ENCODE measurements around the gene KIDINS220.

Gene KIDINS220

DNA sequence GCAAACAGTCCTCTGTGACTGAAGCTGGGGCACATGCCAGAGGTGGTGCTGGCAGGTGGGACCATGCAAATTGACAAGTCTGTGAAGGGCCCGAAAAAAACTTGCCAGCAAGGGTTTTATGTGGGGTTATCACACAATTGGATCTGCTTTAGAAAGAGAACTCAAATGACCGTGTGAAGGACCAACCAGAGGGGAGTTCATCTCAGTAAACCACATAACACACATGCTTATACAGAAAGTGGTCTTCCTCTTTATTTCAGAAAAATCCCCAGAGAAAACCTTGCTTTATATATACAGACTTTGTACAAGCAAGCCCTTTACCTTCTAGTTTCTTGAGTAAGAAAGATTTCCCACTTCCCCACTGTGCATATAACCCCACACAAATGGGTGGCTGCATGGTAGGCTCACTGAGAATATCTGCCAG, 46.7 kb downstream of the KIDINS220 start:
- Histone ChIP-seq H3K18ac (ENCODE audit: low read length) (no peak overlapping the region), H4K8ac (ENCODE audit: low read depth, low read length) (no peak overlapping the region), H3K36me3 (ENCODE audit: control insufficient read depth in 1 of 2, insufficient read depth in 2 of 2, low read length in 2 of 2) (peaks cover 6 to 13% of the 10 kb centered on the region in 2 experiments), H2AFZ (ENCODE audit: insufficient read depth, low read length, poor library complexity) (no peak overlapping the region), H3K23ac (ENCODE audit: low read length) (no peak overlapping the region), H3K9ac (ENCODE audit: low read length) (no peak overlapping the region), H4K91ac (ENCODE audit: low read depth, low read length) (no peak overlapping the region), H4K12ac (ENCODE audit: low read depth, low read length) (no peak overlapping the region), H3K9me3 (ENCODE audit: insufficient read depth, low read depth, low read length) (no peaks in the 10 kb centered on the region), H3K4me2 (ENCODE audit: low read length) (no peak overlapping the region), H2BK12ac (ENCODE audit: low read length) (no peak overlapping the region), H3K79me1 (ENCODE audit: low read length) (no peaks in the 10 kb centered on the region), H3K4me3 (ENCODE audit: low read depth, low read length) (no peak overlapping the region), H3K4me1 (ENCODE audit: control insufficient read depth in 1 of 2, insufficient read depth in 2 of 2, low read length in 2 of 2) (no peaks in the 10 kb centered on the region), H2BK120ac (ENCODE audit: insufficient read depth, low read length, poor library complexity) (no peak overlapping the region), H2AK5ac (ENCODE audit: low read length) (no peak overlapping the region), H3K4ac (ENCODE audit: low read depth, low read length) (no peak overlapping the region), H3K27me3 (ENCODE audit: insufficient read depth, low read length) (no peaks in the 10 kb centered on the region), H3K14ac (ENCODE audit: low read length) (no peak overlapping the region), H3K27ac (ENCODE audit: low read depth, low read length) (no peak overlapping the region), H2BK5ac (ENCODE audit: low read depth, low read length, poor library complexity) (no peak overlapping the region), H3K79me2 (ENCODE audit: control insufficient read depth, insufficient read depth, low read length, poor library complexity) (no peaks in the 10 kb centered on the region)
- DNase-seq, result no peak
- no CpG with 5 or more reads among the region's 2 CpGs for WGBS (ENCODE audit: extremely low coverage, insufficient coverage, insufficient read length)

DNA sequence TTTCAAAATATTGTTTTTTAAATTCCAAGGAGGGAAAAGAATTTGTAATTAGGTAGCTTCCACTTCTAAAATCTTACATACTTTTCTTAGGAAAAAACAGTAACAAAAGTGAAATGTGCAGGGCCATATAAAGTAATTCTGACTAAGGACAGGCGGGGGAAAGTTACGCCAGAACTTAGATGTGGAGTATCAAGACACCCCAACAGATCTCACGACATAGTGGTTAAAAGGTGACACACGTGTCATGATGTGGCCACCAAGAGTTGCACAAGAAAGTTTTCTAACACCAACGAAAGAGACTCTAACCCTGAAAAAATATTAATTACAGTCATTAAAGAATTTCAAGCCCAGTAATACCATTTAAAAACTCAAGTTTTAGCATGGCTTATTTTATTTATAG, 51.0 kb downstream of the KIDINS220 start:
- H3K23ac ChIP-seq (ENCODE audit: low read length), result no peak overlapping the region

DNA sequence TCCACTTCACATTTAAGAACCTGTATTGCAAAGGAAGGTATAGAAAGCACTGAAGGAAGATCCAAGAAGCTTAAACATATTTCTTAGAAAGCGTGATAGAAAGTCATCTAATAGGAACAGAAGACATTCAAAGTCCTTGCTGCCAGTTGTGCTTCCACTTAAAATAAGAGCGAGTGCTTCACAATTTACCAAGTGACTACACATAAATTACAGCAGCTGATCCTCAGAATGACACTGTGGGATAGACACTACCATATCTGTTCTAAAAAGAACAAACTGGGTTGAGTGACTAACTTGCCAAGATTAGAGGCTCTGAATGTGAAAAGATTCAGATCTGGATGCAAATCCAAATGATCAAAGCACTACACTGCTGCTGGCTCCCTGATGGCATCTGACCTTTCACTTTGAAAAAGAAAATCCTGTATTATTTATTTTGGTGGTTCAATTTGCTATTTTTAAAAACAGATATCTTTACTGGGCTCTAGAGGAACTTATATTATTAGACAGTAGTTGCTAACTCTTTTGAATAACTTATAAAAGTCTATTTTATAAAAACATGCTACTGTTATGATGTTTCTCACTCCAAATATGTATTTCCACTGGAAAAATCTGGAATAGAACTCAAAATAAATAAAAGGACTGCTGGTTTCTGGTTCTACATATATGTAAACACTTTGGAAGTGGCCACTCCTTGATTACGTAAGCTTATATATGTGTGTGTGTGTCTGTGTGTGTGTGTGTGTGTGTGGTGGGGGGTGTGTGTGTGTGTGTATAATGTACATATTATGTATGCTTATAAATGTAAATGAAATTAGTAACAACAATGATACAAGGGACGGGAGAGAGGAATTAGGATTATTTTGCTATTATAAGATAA, 57.4 kb downstream of the KIDINS220 start:
- H2BK120ac ChIP-seq (ENCODE audit: insufficient read depth, low read length, poor library complexity), result no peak overlapping the region
- H3K23ac ChIP-seq (ENCODE audit: low read length), result no peak overlapping the region
- no CpG with 5 or more reads among the region's 4 CpGs for WGBS (ENCODE audit: extremely low coverage, insufficient coverage, insufficient read length)
- no peak overlapping the region for H2BK12ac ChIP-seq (ENCODE audit: low read length)
- H3K9ac ChIP-seq (ENCODE audit: low read length), result no peak overlapping the region
- no peaks in the 10 kb centered on the region for H3K9me3 ChIP-seq (ENCODE audit: insufficient read depth, low read depth, low read length)
- no peaks in the 10 kb centered on the region for H3K79me2 ChIP-seq (ENCODE audit: control insufficient read depth, insufficient read depth, low read length, poor library complexity)
- no peaks in the 10 kb centered on the region for H3K79me1 ChIP-seq (ENCODE audit: low read length)
- DNase-seq, result no peak
- H4K8ac ChIP-seq (ENCODE audit: low read depth, low read length), result no peak overlapping the region
- no peak overlapping the region for H3K4me2 ChIP-seq (ENCODE audit: low read length)
- H2AFZ ChIP-seq (ENCODE audit: insufficient read depth, low read length, poor library complexity), result no peak overlapping the region
- no peak overlapping the region for H3K4me3 ChIP-seq (ENCODE audit: low read depth, low read length)
- H2AK5ac ChIP-seq (ENCODE audit: low read length), result no peak overlapping the region
- no peaks in the 10 kb centered on the region for H3K27me3 ChIP-seq (ENCODE audit: insufficient read depth, low read length)
- no peak overlapping the region for H3K27ac ChIP-seq (ENCODE audit: low read depth, low read length)
- no peak overlapping the region for H3K4ac ChIP-seq (ENCODE audit: low read depth, low read length)
- H4K91ac ChIP-seq (ENCODE audit: low read depth, low read length), result no peak overlapping the region
- H2BK5ac ChIP-seq (ENCODE audit: low read depth, low read length, poor library complexity), result no peak overlapping the region
- H3K4me1 ChIP-seq (ENCODE audit: control insufficient read depth in 1 of 2, insufficient read depth in 2 of 2, low read length in 2 of 2), result no peaks in the 10 kb centered on the region
- no peak overlapping the region for H4K12ac ChIP-seq (ENCODE audit: low read depth, low read length)
- H3K18ac ChIP-seq (ENCODE audit: low read length), result no peak overlapping the region
- H3K14ac ChIP-seq (ENCODE audit: low read length), result no peak overlapping the region
- peaks cover 4 to 12% of the 10 kb centered on the region in 2 experiments for H3K36me3 ChIP-seq (ENCODE audit: control insufficient read depth in 1 of 2, insufficient read depth in 2 of 2, low read length in 2 of 2)

More for the DNA sequence above, 51.0 kb downstream of the KIDINS220 start:
- Histone ChIP-seq H3K27ac (ENCODE audit: low read depth, low read length) (no peak overlapping the region), H3K4me3 (ENCODE audit: low read depth, low read length) (no peak overlapping the region), H2BK5ac (ENCODE audit: low read depth, low read length, poor library complexity) (no peak overlapping the region), H3K36me3 (ENCODE audit: control insufficient read depth in 1 of 2, insufficient read depth in 2 of 2, low read length in 2 of 2) (peaks cover 7 to 8% of the 10 kb centered on the region in 2 experiments), H3K4ac (ENCODE audit: low read depth, low read length) (no peak overlapping the region), H3K4me1 (ENCODE audit: control insufficient read depth in 1 of 2, insufficient read depth in 2 of 2, low read length in 2 of 2) (no peaks in the 10 kb centered on the region), H3K14ac (ENCODE audit: low read length) (no peak overlapping the region), H4K8ac (ENCODE audit: low read depth, low read length) (no peak overlapping the region), H2BK120ac (ENCODE audit: insufficient read depth, low read length, poor library complexity) (no peak overlapping the region), H3K4me2 (ENCODE audit: low read length) (no peak overlapping the region), H3K27me3 (ENCODE audit: insufficient read depth, low read length) (no peaks in the 10 kb centered on the region), H2AK5ac (ENCODE audit: low read length) (no peak overlapping the region), H3K9me3 (ENCODE audit: insufficient read depth, low read depth, low read length) (no peaks in the 10 kb centered on the region), H4K12ac (ENCODE audit: low read depth, low read length) (no peak overlapping the region), H4K91ac (ENCODE audit: low read depth, low read length) (no peak overlapping the region), H3K18ac (ENCODE audit: low read length) (no peak overlapping the region), H2BK12ac (ENCODE audit: low read length) (no peak overlapping the region), H2AFZ (ENCODE audit: insufficient read depth, low read length, poor library complexity) (no peak overlapping the region), H3K79me2 (ENCODE audit: control insufficient read depth, insufficient read depth, low read length, poor library complexity) (no peaks in the 10 kb centered on the region), H3K9ac (ENCODE audit: low read length) (no peak overlapping the region), H3K79me1 (ENCODE audit: low read length) (no peaks in the 10 kb centered on the region)
- WGBS (ENCODE audit: extremely low coverage, insufficient coverage, insufficient read length), result no CpG with 5 or more reads among the region's 5 CpGs
- no peak for DNase-seq

DNA sequence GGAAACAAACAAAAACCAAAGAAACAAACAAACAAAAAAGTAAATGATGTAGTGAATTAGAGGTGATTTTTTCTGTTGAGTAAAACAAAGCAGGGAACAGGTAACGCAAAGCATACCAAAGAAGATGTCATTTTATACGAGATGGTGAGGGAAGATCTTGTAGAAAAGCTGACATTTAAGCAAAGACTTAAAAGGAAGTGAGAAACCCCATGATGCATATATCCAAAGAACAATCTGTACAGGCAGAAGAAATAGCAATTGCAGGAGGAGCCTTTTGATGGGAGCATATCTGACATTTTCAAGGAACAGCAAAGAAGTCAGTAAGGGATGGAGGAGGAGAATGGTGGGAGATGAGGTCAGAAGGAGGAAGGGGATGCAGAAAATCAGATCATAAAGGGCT, 63.0 kb downstream of the KIDINS220 start:
- Histone ChIP-seq H4K91ac (ENCODE audit: low read depth, low read length) (no peak overlapping the region), H2BK5ac (ENCODE audit: low read depth, low read length, poor library complexity) (no peak overlapping the region), H3K27me3 (ENCODE audit: insufficient read depth, low read length) (no peaks in the 10 kb centered on the region), H3K79me2 (ENCODE audit: control insufficient read depth, insufficient read depth, low read length, poor library complexity) (no peaks in the 10 kb centered on the region), H3K4me2 (ENCODE audit: low read length) (no peak overlapping the region), H2AK5ac (ENCODE audit: low read length) (no peak overlapping the region), H2AFZ (ENCODE audit: insufficient read depth, low read length, poor library complexity) (no peak overlapping the region), H2BK120ac (ENCODE audit: insufficient read depth, low read length, poor library complexity) (no peak overlapping the region), H3K14ac (ENCODE audit: low read length) (no peak overlapping the region), H4K8ac (ENCODE audit: low read depth, low read length) (no peak overlapping the region), H3K9ac (ENCODE audit: low read length) (no peak overlapping the region), H3K4me1 (ENCODE audit: control insufficient read depth in 1 of 2, insufficient read depth in 2 of 2, low read length in 2 of 2) (no peaks in the 10 kb centered on the region), H2BK12ac (ENCODE audit: low read length) (no peak overlapping the region), H3K9me3 (ENCODE audit: insufficient read depth, low read depth, low read length) (no peaks in the 10 kb centered on the region), H3K79me1 (ENCODE audit: low read length) (no peaks in the 10 kb centered on the region), H4K12ac (ENCODE audit: low read depth, low read length) (no peak overlapping the region), H3K36me3 (ENCODE audit: control insufficient read depth in 1 of 2, insufficient read depth in 2 of 2, low read length in 2 of 2) (peaks cover 8 to 17% of the 10 kb centered on the region in 2 experiments), H3K27ac (ENCODE audit: low read depth, low read length) (no peak overlapping the region), H3K4ac (ENCODE audit: low read depth, low read length) (no peak overlapping the region), H3K23ac (ENCODE audit: low read length) (no peak overlapping the region), H3K4me3 (ENCODE audit: low read depth, low read length) (no peak overlapping the region), H3K18ac (ENCODE audit: low read length) (no peak overlapping the region)
- no peak for DNase-seq
- WGBS (ENCODE audit: extremely low coverage, insufficient coverage, insufficient read length), result no CpG with 5 or more reads among the region's 2 CpGs

Measured in trophoblast cell (in vitro differentiated cells and primary cell).